Measurements from ENCODE around the gene SRPK3. TPM values are rescaled to one million over a fixed set of nuclear protein-coding genes. Genes with fewer than 3 reads are reported as not detected.

SRPK3 gene
- total and polyA plus RNA-seq, 2 donors (not counting 3 experiments of a cell fraction or from before 2014, with no cell fraction given) = 0.25 to 0.40 TPM

- BruUV-seq (replicated peaks) = no TSS peak
- dilution Hi-C loops (cut with MboI; ENCODE audit: extremely low pct_ligation_motif_present, low sequenced_read_pairs) (no loop called here), intact Hi-C loops (cut with micrococcal nuclease) (no loop called here)
- no peak overlapping the region for H3K4me3 ChIP-seq (replicated peaks in 1 of 3; ENCODE audit: insufficient read depth in 1 of 3, low read depth in 1 of 3, low read length in 3 of 3)
- no peaks in the 10 kb centered on the region for H3K27me3 ChIP-seq (ENCODE audit: control insufficient read depth in 2 of 2, insufficient read depth in 2 of 2, low read length in 2 of 2)
- no peak overlapping the region for H3K4me2 ChIP-seq (ENCODE audit: insufficient read depth, low read length)
- no peaks in the 10 kb centered on the region for H3K9me3 ChIP-seq (replicated peaks; ENCODE audit: control insufficient read depth, insufficient read depth, low read length)
- no peak overlapping the region for H2AFZ ChIP-seq (ENCODE audit: low read depth, low read length)
- DNase-seq (ENCODE audit: low read depth, low spot score) (no peak), FAIRE-seq (no peak)
- no peaks in the 10 kb centered on the region for H3K36me3 ChIP-seq (ENCODE audit: control insufficient read depth in 2 of 2, extremely low read depth in 1 of 2, insufficient read depth in 2 of 2, low read length in 2 of 2)
- POLR2A ChIA-PET = no interaction called here
- CTCF ChIA-PET = no interaction called here
- no peak overlapping the region for H3K9ac ChIP-seq (replicated peaks; ENCODE audit: extremely low read depth, insufficient read depth, low read length)
- H3K4me1 ChIP-seq (ENCODE audit: control insufficient read depth, extremely low read depth, insufficient read depth, low read length) = no peaks in the 10 kb centered on the region
- no peak for TF ChIP-seq MAX (IDR thresholded peaks at IDR 0.05; ENCODE audit: insufficient read depth, insufficient read length)
- no peak for TF ChIP-seq EZH2 (IDR thresholded peaks at IDR 0.05; ENCODE audit: borderline replicate concordance, low read depth, low read length, severe bottlenecking)
- no peak for TF ChIP-seq MYC (IDR thresholded peaks at IDR 0.05; ENCODE audit: low read depth, low read length)
- no peak for TF ChIP-seq JUN (IDR thresholded peaks at IDR 0.05; ENCODE audit: borderline replicate concordance, insufficient read depth, insufficient read length, low read depth)
- no peak for TF ChIP-seq POLR2A (IDR thresholded peaks at IDR 0.05; ENCODE audit: low read depth, low read length)
- no peak for TF ChIP-seq FOS (IDR thresholded peaks at IDR 0.05; ENCODE audit: borderline replicate concordance, insufficient read depth, low read length)
- no peak for TF ChIP-seq POLR2AphosphoS5 (IDR thresholded peaks at IDR 0.05; ENCODE audit: insufficient read depth, low read depth, low read length)
- no peak for TF ChIP-seq CTCF (IDR thresholded peaks at IDR 0.05; ENCODE audit: extremely low read depth in 1 of 2, insufficient read depth in 1 of 2, low read depth in 1 of 2, low read length in 2 of 2)
- no peak for TF ChIP-seq GATA2 (IDR thresholded peaks at IDR 0.05; ENCODE audit: insufficient read depth, insufficient read length, low read depth, low read length)
- H3K79me2 ChIP-seq (ENCODE audit: control insufficient read depth, insufficient read depth, low read length) = no peaks in the 10 kb centered on the region
- no peak overlapping the region for H3K27ac ChIP-seq (ENCODE audit: insufficient read depth, low read depth, low read length)
- H4K20me1 ChIP-seq (replicated peaks; ENCODE audit: control insufficient read depth, extremely low read depth, insufficient read depth, low read length) = no peaks in the 10 kb centered on the region
- H3K9me1 ChIP-seq (replicated peaks; ENCODE audit: control insufficient read depth, extremely low read depth, insufficient read depth, low read length) = no peaks in the 10 kb centered on the region
Observed at GRCh38 chrX:153750127-153750774, 30.6 kb upstream of the SRPK3 start.

All from endothelial cell of umbilical vein (primary cell).